Adrenal gland (tissue), 12 donors: ENCODE results near the gene GNS. TPM values are rescaled to one million over a fixed set of nuclear protein-coding genes. Genes with fewer than 3 reads are reported as not detected.
A peak's percentile ranks its signal among the peaks of the same experiment; 100 is the strongest.

ENCODE experiments used
- DNase-seq, 7 donors: peaks; one replicate each; pipeline ENCODE4 v3.0.0-alpha.2; 2019 to 2020
- H3K27ac ChIP-seq, 5 donors: fragments of 200-600 bp; sonication (generic) in 4 of 5; 1 replicate in 3 of 5; 2 replicates in 2 of 5; pipeline versions ENCODE4 v1.5.1 to v1.8.0; 2016 to 2020; ENCODE audit warnings: mild to moderate bottlenecking in 1 of 5
- H3K27me3 ChIP-seq: fragments of 200-600 bp; 2 replicates; pipeline ENCODE4 v1.8.0; 2021
- H3K36me3 ChIP-seq, 2 donors: fragments of 200-600 bp; replicated peaks in 1 of 2; 1 replicate in 1 of 2; 2 replicates in 1 of 2; pipeline versions ENCODE4 v1.5.1 to v1.8.0; 2018 to 2022
- H3K4me1 ChIP-seq, 2 donors: fragments of 200-600 bp; replicated peaks in 1 of 2; 1 replicate in 1 of 2; 2 replicates in 1 of 2; pipeline versions ENCODE4 v1.5.1 to v1.8.0; 2018 to 2021
- H3K4me3 ChIP-seq, 4 donors: fragments of 200-600 bp; sonication (generic) in 3 of 4; one replicate each; pipeline ENCODE4 v1.5.1; 2016 to 2018
- H3K9me3 ChIP-seq, 3 donors: fragments of 200-600 bp; sonication (generic) in 1 of 3; replicated peaks in 1 of 3; 1 replicate in 2 of 3; 2 replicates in 1 of 3; pipeline versions ENCODE4 v1.5.1 to v1.8.0; 2016 to 2021
- CTCF ChIP-seq, 6 experiments: fragments of 450-650 bp in 4 of 6; fragments of 200-600 bp in 2 of 6; sonication (generic) in 1 of 6; IDR thresholded peaks; 1 replicate in 5 of 6; 2 replicates in 1 of 6; pipeline versions ENCODE4 v1.5.1 to v1.8.0; 2016 to 2021; ENCODE audit warnings: antibody characterized with exemption in 6 of 6, mild to moderate bottlenecking in 2 of 6, moderate library complexity in 1 of 6
- POLR2A ChIP-seq, 2 donors: fragments of 450-650 bp; IDR thresholded peaks; one replicate each; pipeline ENCODE4 v1.6.1; 2017; ENCODE audit warnings: antibody characterized with exemption in 2 of 2, mild to moderate bottlenecking in 2 of 2, moderate library complexity in 1 of 2
- WGBS, 4 donors: extraction: QIAGEN DNeasy Blood & Tissue Kit in 2 of 4; methylation state at CpG; one replicate each; pipeline versions ENCODE4 v1.1.5 to v1.1.7; 2013 to 2017; 5-methylcytosine and 5-hydroxymethylcytosine counted together
- intact Hi-C, 2 donors: fragments of 100-400 bp; cut with DNase I; formaldehyde crosslinking; loops; one replicate each; pipeline versions ENCODE4 v1.14.1 to v1.15.0; 2022 to 2023
- polyA plus RNA-seq, 3 donors: library from polyadenylated mRNA; stranded (reverse); fragments of 200-250 nt in 2 of 3; fragments of 350-450 nt in 1 of 3; fragmentation: Illumina TruSeq in 1 of 3; extraction: RNeasy Lipid Tissue Mini Kit (QIAGEN cat#74804) in 1 of 3; gene quantifications; one replicate each; pipeline ENCODE4 v1.2.3, GENCODE V29; 2013 to 2014
- total RNA-seq, 9 donors: library from RNA; depleted of rRNA in 4 of 9; stranded (reverse); fragments of >200 nt in 4 of 9; fragments of 120-200 nt in 1 of 9; fragmentation: NEBNext Ultra II Directional in 1 of 9; extraction: Animal tissue kit (Norgen Biotek cat#: 25700) in 1 of 9; gene quantifications; one replicate each; pipeline versions ENCODE4 v1.1.0 to v1.2.4, GENCODE V29; 2013 to 2023
- donor health status: healthy with polysubstance abuse.
- donor health status: Bipolar disorder and iron deficiency.
- donor health status: DM: yes; HTN: yes; CAD: no.
- donor health status: DM: no; HTN: no; CAD: no.
- donor health status: DM: no; HTN: no; CAD: no.
- donor health status: DM: yes; HTN: yes; CAD: no.

Gene GNS
- total and polyA plus RNA-seq, 12 donors, result 44.3 to 647 (median 567) TPM

- intact Hi-C loops, result no loop called here
- 12 to 18% (median 13%) methylated on average over 6 of the region's 6 CpGs for WGBS, 4 donors
- peaks cover 34 to 48% of the 10 kb centered on the region in 2 donors for H3K4me1 ChIP-seq
- H3K36me3 ChIP-seq, result peaks cover 0 to 8% of the 10 kb centered on the region in 2 donors
- H3K27me3 ChIP-seq, result no peaks in the 10 kb centered on the region
- TF ChIP-seq CTCF (IDR thresholded peaks at IDR 0.05), result no peak
- peak in 1 of 2 donors; percentile 22 for TF ChIP-seq POLR2A (IDR thresholded peaks at IDR 0.05)
- peak overlapping the region in 4 of 5 donors; percentile 20 to 82 (median 54) for H3K27ac ChIP-seq
- DNase-seq, result peak; percentile 80 to 95 (median 88)
- no peaks in the 10 kb centered on the region for H3K9me3 ChIP-seq
- H3K4me3 ChIP-seq, result no peak overlapping the region
Measured at GRCh38 chr12:64682572-64683277, 76.5 kb downstream of the GNS start.

GRCh38 chr12:64681200-64682052, 77.8 kb downstream of the GNS start:
- Histone ChIP-seq H3K4me1 (peaks cover 30 to 55% of the 10 kb centered on the region in 2 donors), H3K27ac (peak overlapping the region in 2 of 5 donors; percentile 59 to 82)
- no peak for DNase-seq

GRCh38 chr12:64680235-64680634, 79.0 kb downstream of the GNS start:
- Histone ChIP-seq H3K4me3 (no peak overlapping the region), H3K9me3 (no peaks in the 10 kb centered on the region), H3K4me1 (peaks cover 39 to 66% of the 10 kb centered on the region in 2 donors), H3K27me3 (no peaks in the 10 kb centered on the region), H3K36me3 (no peaks in the 10 kb centered on the region), H3K27ac (peak overlapping the region in 4 of 5 donors; percentile 41 to 82 (median 67))
- no peak for DNase-seq
- WGBS, 4 donors, result 67 to 91% (median 84%) methylated on average over 4 of the region's 4 CpGs
- intact Hi-C loops, result no loop called here
- TF ChIP-seq CTCF (IDR thresholded peaks at IDR 0.05) (no peak), POLR2A (IDR thresholded peaks at IDR 0.05) (no peak)

More at GRCh38 chr12:64681200-64682052, 77.8 kb downstream of the GNS start:
- TF ChIP-seq POLR2A (IDR thresholded peaks at IDR 0.05), result no peak
- TF ChIP-seq CTCF (IDR thresholded peaks at IDR 0.05), result no peak
- Histone ChIP-seq H3K9me3 (no peaks in the 10 kb centered on the region), H3K27me3 (no peaks in the 10 kb centered on the region), H3K36me3 (peaks cover 0 to 1% of the 10 kb centered on the region in 2 donors), H3K4me3 (no peak overlapping the region)
- 67 to 78% (median 73%) methylated on average over 5 of the region's 5 CpGs for WGBS, 4 donors
- intact Hi-C loops, result no loop called here

- intact Hi-C loops, result loop anchor here (10.0 kb wide), 1 partner anchor 65 kb away; the partner anchor contains the start of gene RASSF3 (in 2 of the 2)
- Histone ChIP-seq H3K27ac (peak overlapping the region; percentile 41 to 82 (median 66)), H3K9me3 (no peaks in the 10 kb centered on the region), H3K27me3 (no peaks in the 10 kb centered on the region), H3K36me3 (no peaks in the 10 kb centered on the region), H3K4me3 (no peak overlapping the region), H3K4me1 (peaks cover 42 to 67% of the 10 kb centered on the region in 2 donors)
- peak; percentile 71 to 90 (median 82) for DNase-seq
- WGBS, 4 donors, result 25 to 36% (median 32%) methylated on average over 9 of the region's 9 CpGs
- TF ChIP-seq CTCF (IDR thresholded peaks at IDR 0.05) (no peak), POLR2A (IDR thresholded peaks at IDR 0.05) (peak in 1 of 2 donors; percentile 6)
Measured at GRCh38 chr12:64679487-64680001, 79.7 kb downstream of the GNS start.
